WI38 (cell line): ENCODE data around the gene AP1M1.

Experiments used
- H3K4me3 ChIP-seq: 2 replicates; pipeline ENCODE4 v1.5.1; 2011; ENCODE audit warnings: low read depth, mild to moderate bottlenecking, control low read depth, low read length
- TF ChIP-seq, protein P1 (sequence below): IDR thresholded peaks from 2 replicates; pipeline ENCODE4 v1.5.1; 2012; ENCODE audit warnings: low read depth, mild to moderate bottlenecking, control low read depth, low read length

Gene AP1M1

DNA sequence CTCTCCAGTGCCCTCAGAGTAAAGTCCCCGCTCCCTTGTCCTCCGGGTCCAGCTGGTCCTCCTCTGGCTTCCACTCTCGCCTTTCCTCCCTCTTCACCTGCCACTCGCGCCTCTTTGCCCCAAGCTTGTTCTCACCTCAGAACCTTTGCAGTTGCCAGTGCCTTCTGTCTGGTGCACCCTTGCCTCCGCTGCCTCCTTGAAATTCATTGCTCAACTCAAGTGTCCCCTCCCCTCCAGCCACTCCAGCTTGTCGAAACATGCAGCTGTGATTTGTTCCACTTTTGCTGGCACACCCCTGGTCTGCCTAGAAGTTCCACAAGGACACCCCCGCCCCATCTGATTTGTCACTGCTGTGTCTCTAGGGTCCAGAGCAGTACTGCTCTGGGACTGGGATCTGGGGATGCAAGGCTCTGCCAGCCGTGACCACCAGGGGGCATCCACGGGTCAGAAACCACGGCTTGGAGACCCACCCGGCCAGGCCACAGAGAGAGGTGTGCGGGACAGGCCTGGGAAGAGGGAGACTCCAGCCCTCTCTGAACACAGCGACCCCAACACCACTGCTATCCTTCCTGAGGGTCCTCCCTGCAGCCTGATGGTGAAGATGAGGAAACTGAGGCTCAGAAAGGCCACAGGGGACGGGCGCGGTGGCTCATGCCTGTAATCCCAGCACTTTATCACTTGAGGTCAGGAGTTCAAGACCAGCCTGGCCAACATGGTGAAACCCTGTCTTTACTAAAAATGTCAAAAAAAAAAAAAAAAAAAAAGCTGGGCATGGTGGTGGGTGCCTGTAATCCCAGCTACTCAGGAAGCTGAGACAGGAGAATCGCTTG lies 49.9 kb downstream of the AP1M1 start:
- no peak overlapping the region for H3K4me3 ChIP-seq
- TF ChIP-seq, protein P1, sequence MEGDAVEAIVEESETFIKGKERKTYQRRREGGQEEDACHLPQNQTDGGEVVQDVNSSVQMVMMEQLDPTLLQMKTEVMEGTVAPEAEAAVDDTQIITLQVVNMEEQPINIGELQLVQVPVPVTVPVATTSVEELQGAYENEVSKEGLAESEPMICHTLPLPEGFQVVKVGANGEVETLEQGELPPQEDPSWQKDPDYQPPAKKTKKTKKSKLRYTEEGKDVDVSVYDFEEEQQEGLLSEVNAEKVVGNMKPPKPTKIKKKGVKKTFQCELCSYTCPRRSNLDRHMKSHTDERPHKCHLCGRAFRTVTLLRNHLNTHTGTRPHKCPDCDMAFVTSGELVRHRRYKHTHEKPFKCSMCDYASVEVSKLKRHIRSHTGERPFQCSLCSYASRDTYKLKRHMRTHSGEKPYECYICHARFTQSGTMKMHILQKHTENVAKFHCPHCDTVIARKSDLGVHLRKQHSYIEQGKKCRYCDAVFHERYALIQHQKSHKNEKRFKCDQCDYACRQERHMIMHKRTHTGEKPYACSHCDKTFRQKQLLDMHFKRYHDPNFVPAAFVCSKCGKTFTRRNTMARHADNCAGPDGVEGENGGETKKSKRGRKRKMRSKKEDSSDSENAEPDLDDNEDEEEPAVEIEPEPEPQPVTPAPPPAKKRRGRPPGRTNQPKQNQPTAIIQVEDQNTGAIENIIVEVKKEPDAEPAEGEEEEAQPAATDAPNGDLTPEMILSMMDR, result peak; percentile 85

DNA sequence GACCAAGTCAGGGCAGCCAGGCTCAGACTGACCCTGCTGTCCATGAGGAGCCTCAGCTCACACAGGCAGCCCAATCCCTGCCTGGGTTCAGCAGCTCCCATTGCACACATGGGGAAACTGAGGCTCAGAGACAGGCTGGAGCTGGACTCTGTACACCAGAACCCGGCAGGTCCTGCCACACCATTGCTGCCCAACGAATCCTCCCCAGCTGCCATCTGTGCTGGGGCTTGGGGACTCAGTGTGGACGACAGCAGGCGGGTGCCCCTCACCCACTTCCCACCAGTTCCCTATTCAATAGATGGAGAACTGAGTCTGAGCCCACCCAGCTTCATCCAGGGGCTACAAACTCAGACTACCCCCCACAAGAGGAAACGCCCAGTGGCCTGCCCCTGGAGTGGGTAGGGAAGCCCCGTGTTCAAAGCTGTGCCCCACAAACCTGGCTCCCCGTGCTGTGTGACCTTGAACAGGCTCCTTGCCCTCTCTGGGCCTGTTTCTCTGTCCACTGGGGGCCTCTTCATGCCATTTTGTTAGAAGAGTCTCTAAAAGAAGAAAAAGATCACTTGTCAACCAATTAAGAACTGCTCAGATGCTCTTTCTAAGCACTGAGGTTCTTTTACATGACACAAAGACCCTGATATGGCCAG lies 50.8 kb downstream of the AP1M1 start:
- TF ChIP-seq, protein P1, result no peak
- H3K4me3 ChIP-seq, result no peak overlapping the region

DNA sequence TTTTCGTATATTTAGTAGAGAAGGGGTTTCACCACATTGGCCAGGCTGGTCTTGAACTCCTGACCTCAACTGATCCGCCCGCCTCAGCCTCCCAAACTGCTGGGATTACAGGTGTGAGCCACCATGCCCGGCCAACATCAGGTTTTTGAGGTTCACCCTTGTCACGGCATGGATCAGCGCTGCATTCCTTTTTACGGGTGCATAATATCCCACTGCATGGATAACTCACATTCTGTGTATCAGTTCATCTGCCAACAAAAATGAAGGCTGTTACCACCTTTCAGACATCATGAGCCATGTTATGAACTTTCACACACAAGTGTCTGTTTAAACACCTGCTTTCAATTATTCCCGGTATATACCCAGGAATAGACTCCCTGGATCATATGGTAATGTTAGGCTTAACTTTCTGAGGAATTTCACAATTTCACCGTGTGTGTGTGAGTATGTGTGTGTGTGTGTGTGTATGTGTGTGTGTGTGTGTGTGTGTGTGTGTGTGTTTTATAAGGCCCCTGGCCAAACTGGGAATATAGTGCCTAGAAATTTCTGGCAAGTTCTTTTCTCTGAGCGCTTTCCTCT lies 52.2 kb downstream of the AP1M1 start:
- H3K4me3 ChIP-seq, result no peak overlapping the region
- TF ChIP-seq, protein P1, result no peak

DNA sequence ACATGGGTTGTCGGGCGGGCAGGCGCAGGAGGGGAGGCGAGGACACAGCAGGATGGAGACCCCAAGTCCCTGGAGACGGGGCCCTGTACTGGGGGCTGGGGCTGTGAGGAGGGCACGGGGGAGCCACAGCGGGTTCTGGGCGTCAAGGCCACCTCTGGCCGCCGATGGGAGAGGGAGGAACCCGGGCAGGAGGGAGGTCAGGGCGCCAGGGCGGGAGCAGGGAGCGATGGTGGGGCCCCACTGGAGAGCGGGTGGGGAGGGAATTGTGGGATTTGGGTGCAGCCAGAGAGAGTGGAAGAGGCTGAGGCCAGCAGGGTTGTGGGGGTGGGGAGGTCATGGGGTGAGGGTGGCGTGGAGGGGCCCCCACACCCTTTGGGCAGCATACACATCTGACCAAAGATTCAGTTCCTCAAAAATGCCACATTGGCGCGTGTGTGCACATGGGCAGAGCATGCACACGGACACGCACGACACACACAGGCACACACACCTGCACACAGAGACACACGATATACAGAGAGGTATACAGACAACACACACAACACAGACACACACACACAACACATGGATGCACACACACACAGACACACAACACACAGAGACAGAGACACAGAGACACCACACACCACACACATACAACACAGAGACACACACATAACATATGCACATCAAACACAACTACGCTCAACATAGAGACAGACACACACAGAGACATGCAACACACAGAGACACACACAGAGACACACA lies 54.9 kb downstream of the AP1M1 start:
- TF ChIP-seq, protein P1, result no peak
- H3K4me3 ChIP-seq, result no peak overlapping the region

DNA sequence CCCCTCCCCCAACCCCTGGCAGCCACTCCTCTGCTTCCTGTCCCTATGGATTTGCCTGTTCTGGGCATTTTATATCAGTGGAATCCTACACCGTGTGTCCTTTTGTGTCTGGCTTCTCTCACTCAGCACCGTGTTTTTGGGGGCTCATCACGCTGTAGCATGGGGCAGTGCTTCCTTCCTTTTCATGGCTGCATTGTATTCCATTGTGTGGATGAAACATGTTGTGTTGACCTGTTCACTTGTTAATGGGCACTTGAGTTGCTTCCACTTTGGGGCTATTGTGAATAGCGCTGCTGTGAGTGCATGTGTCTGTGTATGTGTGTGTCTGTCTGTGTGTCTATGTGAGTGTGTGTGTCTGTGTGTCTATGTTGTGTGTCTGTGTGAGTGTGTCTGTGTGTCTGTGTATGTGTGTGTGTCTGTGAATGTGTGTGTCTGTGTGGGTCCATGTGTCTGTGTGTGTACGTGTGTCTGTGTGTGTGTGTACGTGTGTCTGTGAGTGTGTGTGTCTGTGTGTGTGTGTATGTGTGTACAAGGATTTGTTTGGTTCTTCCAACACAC lies 57.2 kb downstream of the AP1M1 start:
- no peak overlapping the region for H3K4me3 ChIP-seq
- TF ChIP-seq, protein P1, result no peak

DNA sequence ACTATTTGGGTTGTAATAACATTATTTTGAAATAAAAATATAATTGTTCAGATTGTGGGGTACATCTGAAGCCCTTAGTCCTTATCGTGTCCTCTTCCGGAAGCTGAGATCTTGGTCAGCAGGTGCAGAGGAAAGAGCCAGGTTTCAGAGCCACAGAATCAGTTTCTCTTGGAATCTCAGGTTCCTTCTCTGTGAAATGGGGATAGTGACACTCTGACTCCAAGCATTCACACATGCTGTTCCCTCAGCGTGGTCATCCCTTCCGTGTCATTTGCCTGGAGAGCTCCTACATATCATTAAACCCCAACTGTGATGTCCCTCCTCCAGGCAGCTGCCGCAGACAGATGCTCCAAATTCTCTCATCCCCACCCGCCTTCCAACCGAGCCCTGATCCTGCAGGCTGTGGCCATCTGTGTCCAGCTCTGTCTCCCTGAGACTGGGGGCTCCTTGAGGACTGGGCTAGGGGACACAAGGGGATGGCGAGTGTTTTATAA lies 59.8 kb downstream of the AP1M1 start:
- H3K4me3 ChIP-seq, result no peak overlapping the region
- TF ChIP-seq, protein P1, result no peak
